MM.1S (cell line): Measurements from ENCODE around the gene SEPTIN3.

Source experiments
- EZH2phosphoT487 ChIP-seq: fragments of 300-600 bp; sonication (generic); IDR thresholded peaks from 2 replicates; pipeline ENCODE4 v1.6.1; 2018; ENCODE audit warnings: antibody characterized with exemption, low read length
- TF ChIP-seq, protein P1 (sequence below): fragments of 300-600 bp; sonication (generic); IDR thresholded peaks from 2 replicates; pipeline ENCODE4 v1.5.1; 2016; ENCODE audit warnings: antibody characterized with exemption, low read length, mixed read lengths

DNA sequence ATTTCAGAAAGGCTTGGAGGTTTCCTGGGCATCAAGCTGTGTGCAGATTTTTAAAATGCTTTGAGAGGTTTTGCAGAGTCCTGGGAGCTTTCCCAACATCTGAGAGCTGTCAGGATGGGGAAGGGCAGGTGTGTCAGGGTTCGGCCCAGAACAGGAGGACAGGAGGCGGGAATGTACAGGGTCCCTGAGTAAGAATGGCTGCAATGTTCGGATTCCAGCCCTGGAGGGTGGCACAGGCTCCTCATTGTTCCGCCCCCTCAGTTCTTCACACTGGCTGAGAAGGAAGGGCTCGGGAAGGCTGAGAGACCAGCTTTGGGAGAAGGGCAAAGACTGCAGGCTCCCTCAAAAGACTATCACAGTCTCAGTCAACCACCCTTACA lies 5.1 kb upstream of the SEPTIN3 start:
- TF ChIP-seq EZH2phosphoT487: no peak
- TF ChIP-seq, protein P1, sequence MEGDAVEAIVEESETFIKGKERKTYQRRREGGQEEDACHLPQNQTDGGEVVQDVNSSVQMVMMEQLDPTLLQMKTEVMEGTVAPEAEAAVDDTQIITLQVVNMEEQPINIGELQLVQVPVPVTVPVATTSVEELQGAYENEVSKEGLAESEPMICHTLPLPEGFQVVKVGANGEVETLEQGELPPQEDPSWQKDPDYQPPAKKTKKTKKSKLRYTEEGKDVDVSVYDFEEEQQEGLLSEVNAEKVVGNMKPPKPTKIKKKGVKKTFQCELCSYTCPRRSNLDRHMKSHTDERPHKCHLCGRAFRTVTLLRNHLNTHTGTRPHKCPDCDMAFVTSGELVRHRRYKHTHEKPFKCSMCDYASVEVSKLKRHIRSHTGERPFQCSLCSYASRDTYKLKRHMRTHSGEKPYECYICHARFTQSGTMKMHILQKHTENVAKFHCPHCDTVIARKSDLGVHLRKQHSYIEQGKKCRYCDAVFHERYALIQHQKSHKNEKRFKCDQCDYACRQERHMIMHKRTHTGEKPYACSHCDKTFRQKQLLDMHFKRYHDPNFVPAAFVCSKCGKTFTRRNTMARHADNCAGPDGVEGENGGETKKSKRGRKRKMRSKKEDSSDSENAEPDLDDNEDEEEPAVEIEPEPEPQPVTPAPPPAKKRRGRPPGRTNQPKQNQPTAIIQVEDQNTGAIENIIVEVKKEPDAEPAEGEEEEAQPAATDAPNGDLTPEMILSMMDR: no peak
